Vagina (tissue), 2 donors: ENCODE results near the gene CNTROB.

ENCODE experiments used
- POLR2A ChIP-seq, 2 donors: fragments of 450-650 bp; IDR thresholded peaks; one replicate each; pipeline ENCODE4 v1.6.1; 2017; ENCODE audit warnings: antibody characterized with exemption in 2 of 2, mild to moderate bottlenecking in 2 of 2, moderate library complexity in 2 of 2
- TF ChIP-seq, protein P1 (sequence below), 3 experiments: fragments of 450-650 bp in 2 of 3; fragments of 200-600 bp in 1 of 3; sonication (generic) in 1 of 3; IDR thresholded peaks; one replicate each; pipeline ENCODE4 v1.5.1; 2017 to 2019; ENCODE audit warnings: antibody characterized with exemption in 3 of 3, mild to moderate bottlenecking in 2 of 3, moderate library complexity in 2 of 3

DNA sequence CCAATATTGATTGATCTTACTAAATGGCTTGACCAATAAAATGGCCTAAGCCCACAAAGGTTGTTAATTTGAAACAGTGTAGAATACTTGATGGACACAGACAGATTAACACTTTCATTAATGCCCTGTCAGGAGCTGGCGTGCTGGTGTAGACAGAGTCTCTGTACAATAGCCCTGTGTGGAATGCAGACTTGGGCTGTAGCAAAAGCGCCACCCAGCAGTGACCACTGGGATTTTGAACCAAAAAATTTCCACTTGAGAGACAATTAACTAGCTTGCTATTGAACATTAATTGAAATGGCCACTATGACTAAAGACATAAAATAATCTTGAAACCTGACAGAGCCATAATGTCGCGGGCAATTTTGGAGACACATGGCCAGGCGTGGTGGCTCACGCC, 50.7 kb downstream of the CNTROB start:
- TF ChIP-seq, protein P1, sequence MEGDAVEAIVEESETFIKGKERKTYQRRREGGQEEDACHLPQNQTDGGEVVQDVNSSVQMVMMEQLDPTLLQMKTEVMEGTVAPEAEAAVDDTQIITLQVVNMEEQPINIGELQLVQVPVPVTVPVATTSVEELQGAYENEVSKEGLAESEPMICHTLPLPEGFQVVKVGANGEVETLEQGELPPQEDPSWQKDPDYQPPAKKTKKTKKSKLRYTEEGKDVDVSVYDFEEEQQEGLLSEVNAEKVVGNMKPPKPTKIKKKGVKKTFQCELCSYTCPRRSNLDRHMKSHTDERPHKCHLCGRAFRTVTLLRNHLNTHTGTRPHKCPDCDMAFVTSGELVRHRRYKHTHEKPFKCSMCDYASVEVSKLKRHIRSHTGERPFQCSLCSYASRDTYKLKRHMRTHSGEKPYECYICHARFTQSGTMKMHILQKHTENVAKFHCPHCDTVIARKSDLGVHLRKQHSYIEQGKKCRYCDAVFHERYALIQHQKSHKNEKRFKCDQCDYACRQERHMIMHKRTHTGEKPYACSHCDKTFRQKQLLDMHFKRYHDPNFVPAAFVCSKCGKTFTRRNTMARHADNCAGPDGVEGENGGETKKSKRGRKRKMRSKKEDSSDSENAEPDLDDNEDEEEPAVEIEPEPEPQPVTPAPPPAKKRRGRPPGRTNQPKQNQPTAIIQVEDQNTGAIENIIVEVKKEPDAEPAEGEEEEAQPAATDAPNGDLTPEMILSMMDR (IDR thresholded peaks at IDR 0.05), result no peak
- no peak for TF ChIP-seq POLR2A (IDR thresholded peaks at IDR 0.05)
